Psoas muscle (tissue), 8 donors: ENCODE results near the gene YWHAQ. TPM values are rescaled to one million over a fixed set of nuclear protein-coding genes. Genes with fewer than 3 reads are reported as not detected.

Experiments
- ATAC-seq, 4 donors: fragments of 200-7000 bp; cut with Tn5 transposase; one replicate each; pipeline ENCODE4 v1.9.1; 2020; ENCODE audit warnings: moderate library complexity in 3 of 4, mild to moderate bottlenecking in 2 of 4
- DNase-seq, 2 donors: peaks; one replicate each; pipeline ENCODE4 v3.0.0-alpha.2; 2020
- H3K27ac ChIP-seq: fragments of 200-600 bp; one replicate; pipeline ENCODE4 v1.8.0; 2022
- H3K27me3 ChIP-seq, 3 donors: fragments of 200-600 bp in 1 of 3; one replicate each; pipeline versions ENCODE4 v1.6.1 to v1.8.0; 2013 to 2022; ENCODE audit warnings: low read length in 2 of 3, mild to moderate bottlenecking in 2 of 3, moderate library complexity in 1 of 3; ENCODE audit not compliant: insufficient read depth in 3 of 3
- H3K36me3 ChIP-seq, 2 donors: fragments of 200-600 bp in 1 of 2; one replicate each; pipeline versions ENCODE4 v1.6.1 to v1.8.0; 2013 to 2022; ENCODE audit warnings: low read depth in 1 of 2, mild to moderate bottlenecking in 1 of 2, moderate library complexity in 1 of 2; ENCODE audit not compliant: insufficient read depth in 1 of 2
- H3K4me1 ChIP-seq: fragments of 200-600 bp; one replicate; pipeline ENCODE4 v1.8.0; 2022
- H3K4me3 ChIP-seq: fragments of 200-600 bp; one replicate; pipeline ENCODE4 v1.8.0; 2022; ENCODE audit warnings: mild to moderate bottlenecking
- H3K9me3 ChIP-seq: fragments of 200-600 bp; one replicate; pipeline ENCODE4 v1.8.0; 2022
- WGBS, 3 donors: extraction: QIAGEN DNeasy Blood & Tissue Kit; methylation state at CpG; one replicate each; pipeline versions ENCODE4 v1.1.6 to v1.1.7; 2013; 5-methylcytosine and 5-hydroxymethylcytosine counted together
- intact Hi-C, 2 donors: fragments of 100-400 bp; cut with DNase I; formaldehyde crosslinking; loops; one replicate each; pipeline versions ENCODE4 v1.11.0 to v1.14.2; 2022
- polyA plus RNA-seq, 3 donors: library from polyadenylated mRNA; stranded (reverse); fragments of 200-250 nt; gene quantifications; one replicate each; pipeline ENCODE4 v1.2.3, GENCODE V29; 2013
- total RNA-seq, 4 donors: library from RNA; stranded (reverse); fragmentation: NEBNext Ultra II Directional in 2 of 4; extraction: Animal tissue kit (Norgen Biotek cat#: 25700) in 2 of 4; gene quantifications; one replicate each; pipeline versions ENCODE4 v1.2.1 to v1.2.4, GENCODE V29; 2021 to 2023
- TF ChIP-seq, protein P1 (sequence below): fragments of 200-600 bp; IDR thresholded peaks from one replicate; pipeline ENCODE4 v1.8.0; 2022; ENCODE audit warnings: antibody characterized with exemption
- donor health status: healthy with polysubstance abuse.
- donor health status: DM: no; HTN: no; CAD: no; lungs with moderate emphysema.
- donor health status: Bipolar disorder and iron deficiency.
- donor health status: healthy.
- donor health status: DM: yes; HTN: yes; CAD: no.
- donor health status: DM: no; HTN: no; CAD: no.
- donor health status: DM: no; HTN: no; CAD: no.
- donor health status: DM: yes; HTN: yes; CAD: no.

The YWHAQ gene
- total and polyA plus RNA-seq, 7 donors, result 41.5 to 74.7 (median 57.3) TPM

DNA sequence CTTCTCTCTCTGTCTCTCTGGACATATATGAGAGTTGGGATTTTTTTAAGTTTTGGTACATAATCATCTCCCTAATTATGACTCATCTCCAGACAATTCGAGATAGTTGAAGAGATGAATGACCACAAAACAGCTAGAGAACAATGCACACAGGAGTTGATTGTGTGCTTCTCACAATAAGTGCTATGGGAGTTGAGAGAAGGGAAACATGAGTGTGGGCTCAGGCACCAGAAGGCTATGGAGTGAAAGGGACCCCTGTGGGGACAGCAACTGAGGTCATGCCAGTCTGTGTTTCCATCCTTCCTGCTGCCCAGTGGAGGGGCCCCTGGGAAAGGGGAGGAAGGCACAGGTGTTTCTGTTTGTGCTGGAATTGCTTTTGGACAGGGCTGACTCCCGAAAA is 6.5 kb upstream of the YWHAQ start:
- TF ChIP-seq, protein P1, sequence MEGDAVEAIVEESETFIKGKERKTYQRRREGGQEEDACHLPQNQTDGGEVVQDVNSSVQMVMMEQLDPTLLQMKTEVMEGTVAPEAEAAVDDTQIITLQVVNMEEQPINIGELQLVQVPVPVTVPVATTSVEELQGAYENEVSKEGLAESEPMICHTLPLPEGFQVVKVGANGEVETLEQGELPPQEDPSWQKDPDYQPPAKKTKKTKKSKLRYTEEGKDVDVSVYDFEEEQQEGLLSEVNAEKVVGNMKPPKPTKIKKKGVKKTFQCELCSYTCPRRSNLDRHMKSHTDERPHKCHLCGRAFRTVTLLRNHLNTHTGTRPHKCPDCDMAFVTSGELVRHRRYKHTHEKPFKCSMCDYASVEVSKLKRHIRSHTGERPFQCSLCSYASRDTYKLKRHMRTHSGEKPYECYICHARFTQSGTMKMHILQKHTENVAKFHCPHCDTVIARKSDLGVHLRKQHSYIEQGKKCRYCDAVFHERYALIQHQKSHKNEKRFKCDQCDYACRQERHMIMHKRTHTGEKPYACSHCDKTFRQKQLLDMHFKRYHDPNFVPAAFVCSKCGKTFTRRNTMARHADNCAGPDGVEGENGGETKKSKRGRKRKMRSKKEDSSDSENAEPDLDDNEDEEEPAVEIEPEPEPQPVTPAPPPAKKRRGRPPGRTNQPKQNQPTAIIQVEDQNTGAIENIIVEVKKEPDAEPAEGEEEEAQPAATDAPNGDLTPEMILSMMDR, result no peak
- no peaks in the 10 kb centered on the region for H3K9me3 ChIP-seq
- ATAC-seq (no peak), DNase-seq (no peak)
- no peak overlapping the region for H3K4me3 ChIP-seq
- intact Hi-C loops, result no loop called here
- peaks cover 8% of the 10 kb centered on the region for H3K4me1 ChIP-seq
- no peaks in the 10 kb centered on the region for H3K36me3 ChIP-seq
- H3K27ac ChIP-seq, result no peak overlapping the region
- H3K27me3 ChIP-seq, result no peaks in the 10 kb centered on the region
- WGBS, 3 donors, result 58 to 70% (median 67%) methylated on average over 2 of the region's 2 CpGs

DNA sequence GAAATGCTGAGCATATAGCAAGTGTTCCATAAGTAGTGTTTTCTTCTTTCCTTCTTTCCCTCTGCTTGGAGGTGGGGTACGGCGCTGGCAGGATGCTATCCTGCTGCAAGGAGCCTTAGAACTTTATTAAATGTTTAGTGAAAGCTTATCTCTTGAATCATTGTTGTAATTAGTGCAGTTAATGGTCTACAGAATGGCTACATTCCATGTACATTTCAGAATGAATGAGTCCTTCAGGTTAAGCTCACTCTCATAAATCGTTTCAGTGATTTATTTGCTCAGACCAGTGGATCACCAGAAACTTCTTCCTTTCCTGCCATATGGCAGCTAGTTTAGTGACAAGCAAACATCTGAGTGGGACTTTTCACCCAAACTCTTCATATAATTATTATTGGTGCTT is 3.3 kb upstream of the YWHAQ start:
- Histone ChIP-seq H3K4me3 (no peak overlapping the region), H3K9me3 (no peaks in the 10 kb centered on the region), H3K36me3 (no peaks in the 10 kb centered on the region), H3K4me1 (peaks cover 18% of the 10 kb centered on the region), H3K27ac (no peak overlapping the region), H3K27me3 (no peaks in the 10 kb centered on the region)
- DNase-seq (no peak), ATAC-seq (no peak)
- intact Hi-C loops, result loop anchor here (5.0 kb wide), 2 partner anchors 58 to 123 kb away; no protein-coding TSS in a partner anchor
- TF ChIP-seq, protein P1, result no peak
- WGBS, 3 donors, result 86 to 95% (median 87%) methylated on average over 3 of the region's 3 CpGs

- 48 to 60% (median 53%) methylated on average over 13 of the region's 13 CpGs for WGBS, 3 donors
- intact Hi-C loops, result loop anchor here (2.0 to 5.0 kb wide), 4 partner anchors 23 to 125 kb away; no protein-coding TSS in a partner anchor
Observed at GRCh38 chr2:9631878-9632700, 1.3 kb upstream of the YWHAQ start.

DNA sequence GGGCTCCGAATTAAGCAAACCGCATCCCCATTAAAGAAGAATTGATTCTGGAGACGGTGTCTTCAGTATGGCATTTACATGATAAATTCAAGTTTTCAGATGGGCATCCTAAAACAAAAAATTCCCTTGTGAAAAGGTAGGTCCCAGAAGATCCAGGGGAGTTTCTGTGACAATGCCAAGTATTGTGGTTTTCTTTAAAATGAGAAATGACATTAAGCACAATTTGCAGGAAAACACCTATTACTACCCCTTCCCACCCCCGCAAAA is 689 bp upstream of the YWHAQ start:
- Histone ChIP-seq H3K36me3 (peaks cover 0 to 21% of the 10 kb centered on the region in 2 donors), H3K4me1 (peaks cover 37% of the 10 kb centered on the region), H3K9me3 (no peaks in the 10 kb centered on the region), H3K4me3 (peak overlapping the region; percentile 98), H3K27me3 (no peaks in the 10 kb centered on the region), H3K27ac (peak overlapping the region; percentile 96)
- 31 to 41% (median 32%) methylated on average over 4 of the region's 4 CpGs for WGBS, 3 donors
- TF ChIP-seq, protein P1, result no peak
- DNase-seq, result no peak
- intact Hi-C loops, result loop anchor here (2.0 to 5.0 kb wide), 4 partner anchors 23 to 126 kb away; no protein-coding TSS in a partner anchor
- no peak for ATAC-seq

More at GRCh38 chr2:9631878-9632700, 1.3 kb upstream of the YWHAQ start:
- TF ChIP-seq, protein P1, result no peak
- DNase-seq, result no peak
- H3K27ac ChIP-seq, result peak overlapping the region; percentile 96
- ATAC-seq, result peak in 2 of 4 donors; percentile 16 to 22
- no peaks in the 10 kb centered on the region for H3K9me3 ChIP-seq
- peaks cover 0 to 16% of the 10 kb centered on the region in 2 donors for H3K36me3 ChIP-seq
- no peaks in the 10 kb centered on the region for H3K27me3 ChIP-seq
- peaks cover 32% of the 10 kb centered on the region for H3K4me1 ChIP-seq
- H3K4me3 ChIP-seq, result no peak overlapping the region
